Measurements from ENCODE around the gene SELENOI.

- TF ChIP-seq CTCF (IDR thresholded peaks at IDR 0.05): no peak
- TF ChIP-seq POLR2A (IDR thresholded peaks at IDR 0.05): no peak
These were observed 48.8 kb downstream of the SELENOI start for GRCh38 chr2:26394694-26395093.
